Activated CD8-positive, alpha-beta memory T cell treated with anti-CD3 and anti-CD28 coated beads for 48 hours (primary cell): Measurements from ENCODE around the gene FMNL2.

Source experiments
- DNase-seq, 3 experiments: peaks; one replicate each; pipeline ENCODE4 v3.0.0-alpha.2; 2020; ENCODE audit warnings: low read depth in 2 of 3, low spot score in 2 of 3

FMNL2 gene

DNA sequence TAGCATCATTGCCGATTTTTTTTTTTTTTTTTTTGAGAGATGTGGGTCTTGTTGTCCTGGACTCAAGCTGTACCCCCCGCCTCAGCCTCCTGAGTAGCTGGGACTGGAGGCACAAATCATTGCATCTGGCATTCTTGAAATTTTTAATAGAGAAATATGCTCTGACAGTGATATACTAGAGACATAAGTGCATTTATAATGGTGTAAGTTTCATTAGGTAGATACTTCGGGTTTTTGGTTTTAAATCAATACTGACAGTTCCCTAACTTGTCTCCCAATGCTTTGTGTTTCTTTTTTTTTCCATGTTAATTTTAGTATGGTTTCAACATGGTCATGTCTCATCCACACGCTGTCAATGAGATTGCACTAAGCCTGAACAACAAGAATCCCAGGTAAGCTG is 243.6 kb downstream of the FMNL2 start:
- no peak for DNase-seq

GRCh38 chr2:152580714-152581113 is 245.7 kb downstream of the FMNL2 start:
- DNase-seq = no peak

GRCh38 chr2:152581360-152581759 is 246.4 kb downstream of the FMNL2 start:
- DNase-seq = no peak

DNA sequence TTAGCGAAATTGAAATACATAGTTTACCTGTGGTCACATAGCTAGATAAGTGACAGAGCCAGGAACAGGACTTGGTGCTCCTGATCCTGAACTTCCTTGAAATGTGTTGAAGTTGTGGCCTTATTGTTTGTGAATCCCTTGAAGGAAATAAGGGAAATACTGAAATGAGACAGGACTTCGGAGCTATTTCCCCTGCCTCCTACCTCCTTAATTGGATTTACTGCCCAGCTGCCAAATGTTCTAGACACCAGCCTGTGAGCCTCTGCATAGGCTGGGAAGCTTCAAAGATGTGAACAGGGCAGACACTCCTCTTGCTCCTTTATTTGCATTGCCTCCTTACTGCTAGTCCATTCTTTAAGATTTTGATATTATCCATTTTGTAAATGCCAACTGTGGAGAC is 247.1 kb downstream of the FMNL2 start:
- no peak for DNase-seq

DNA sequence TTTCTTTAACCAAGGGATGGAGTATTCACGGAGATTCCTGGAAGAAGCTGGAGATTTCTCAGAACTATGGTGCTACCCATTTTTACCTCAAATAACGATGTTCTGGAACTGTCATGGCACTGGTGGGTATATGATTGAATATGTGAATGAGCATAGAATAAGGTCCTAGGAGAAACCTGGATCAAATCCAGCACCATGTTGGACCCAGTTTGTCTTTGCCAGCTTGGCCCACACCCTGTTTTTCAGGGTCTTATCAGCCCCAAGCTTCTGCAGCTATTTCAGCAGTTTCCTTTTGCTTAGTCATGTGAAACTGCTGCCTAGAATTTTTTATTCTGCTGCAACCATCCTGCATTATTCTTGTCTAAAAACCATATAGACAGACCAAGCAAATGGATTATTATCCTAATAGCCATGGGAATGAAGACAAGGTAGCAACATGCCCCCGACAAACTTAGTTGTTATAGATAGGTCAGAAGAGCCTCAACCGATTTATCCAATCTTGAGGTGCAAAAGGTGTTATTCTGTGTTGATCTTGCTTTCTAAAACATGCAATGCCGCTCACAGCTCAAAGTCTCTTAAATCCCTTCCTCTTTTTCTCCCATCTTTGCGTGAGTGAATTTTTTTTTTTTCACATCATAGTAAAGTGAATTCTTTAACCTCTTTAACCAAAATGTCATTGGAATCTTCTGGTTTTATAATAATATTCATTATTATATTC is 248.7 kb downstream of the FMNL2 start:
- no peak for DNase-seq

DNA sequence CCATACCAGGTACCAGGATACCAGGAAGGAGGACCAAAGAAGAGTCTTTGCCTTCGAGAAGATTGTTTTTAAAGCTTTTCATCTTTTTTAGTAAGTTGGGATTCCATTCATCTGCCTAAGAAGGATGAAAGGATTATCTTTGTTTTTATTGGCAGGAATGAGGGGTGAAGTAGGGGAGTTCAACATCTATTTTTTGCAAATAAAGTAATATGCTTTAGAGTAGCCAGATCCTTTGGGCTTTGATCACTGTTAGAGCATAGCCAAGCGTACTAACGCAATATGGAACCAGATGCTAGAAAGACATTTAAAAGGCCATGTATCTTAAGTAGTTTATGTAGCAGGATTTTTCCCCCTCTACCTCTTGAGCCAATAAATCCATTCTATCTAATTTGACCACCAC is 249.3 kb downstream of the FMNL2 start:
- no peak for DNase-seq

DNA sequence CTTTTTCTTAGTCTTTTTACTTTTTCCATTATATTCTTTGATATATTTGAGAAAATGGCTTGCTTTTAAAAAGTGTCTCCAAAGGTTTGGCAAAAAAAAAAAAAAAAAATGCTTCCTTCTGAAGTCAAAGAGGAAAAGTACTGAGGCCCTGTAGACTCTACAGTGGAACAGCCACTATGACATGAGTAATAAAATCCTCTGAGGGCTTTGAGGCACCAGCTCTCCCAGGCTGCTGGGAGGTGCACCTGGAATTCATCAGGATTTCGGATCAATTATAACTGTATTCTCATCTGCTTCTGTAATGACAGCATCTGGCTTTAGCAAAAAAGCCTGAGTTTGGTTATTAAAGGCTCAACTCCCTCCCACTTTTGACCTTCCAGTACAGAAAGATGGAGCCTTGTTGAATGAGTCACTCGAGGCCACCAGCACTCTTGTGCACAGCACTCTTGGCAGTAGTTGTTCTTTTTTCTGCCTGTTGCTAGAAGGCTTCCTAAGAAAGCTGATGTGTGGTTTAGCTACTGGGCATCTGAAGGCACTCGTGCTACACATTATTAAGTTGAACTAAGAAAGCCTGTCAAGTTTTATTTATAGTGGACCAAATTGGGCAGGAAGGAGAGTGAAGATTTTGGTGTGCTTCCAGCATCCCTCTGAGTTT is 251.0 kb downstream of the FMNL2 start:
- DNase-seq = no peak

DNA sequence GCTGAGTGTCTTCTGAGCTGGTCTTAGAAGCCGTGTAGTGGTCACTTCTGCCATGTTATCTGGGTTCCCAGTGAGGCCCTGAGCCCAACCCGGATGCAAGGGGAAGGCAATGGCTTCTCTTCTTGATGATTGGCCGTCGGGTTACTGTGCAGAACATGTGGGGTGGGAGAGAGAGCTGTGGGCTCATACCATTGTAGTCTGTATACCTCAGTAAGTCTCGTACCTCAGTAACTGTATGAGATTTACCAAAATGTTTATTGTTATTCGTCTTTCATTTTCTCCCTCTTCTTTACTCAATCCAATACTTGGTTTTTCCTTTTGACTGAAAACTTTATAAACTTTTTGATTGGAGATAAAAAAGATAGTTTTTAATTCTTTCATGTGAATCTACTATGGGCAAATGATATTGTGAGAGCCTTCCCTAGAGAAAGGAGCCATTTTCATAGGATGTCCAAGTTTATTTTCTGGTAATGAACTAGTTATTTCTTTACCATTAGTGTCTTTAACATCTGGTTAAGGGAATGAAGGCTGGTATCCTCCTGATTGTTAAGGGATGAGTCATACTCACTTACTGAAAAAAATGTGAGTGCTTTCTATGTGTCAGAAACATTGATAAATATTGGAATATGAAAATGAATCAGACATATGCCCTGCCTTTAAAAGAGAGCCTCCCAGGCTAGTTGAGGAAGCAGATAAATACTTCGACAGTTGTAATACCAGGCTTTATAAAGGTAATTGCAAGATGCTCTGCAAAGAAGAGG is 252.4 kb downstream of the FMNL2 start:
- no peak for DNase-seq

DNA sequence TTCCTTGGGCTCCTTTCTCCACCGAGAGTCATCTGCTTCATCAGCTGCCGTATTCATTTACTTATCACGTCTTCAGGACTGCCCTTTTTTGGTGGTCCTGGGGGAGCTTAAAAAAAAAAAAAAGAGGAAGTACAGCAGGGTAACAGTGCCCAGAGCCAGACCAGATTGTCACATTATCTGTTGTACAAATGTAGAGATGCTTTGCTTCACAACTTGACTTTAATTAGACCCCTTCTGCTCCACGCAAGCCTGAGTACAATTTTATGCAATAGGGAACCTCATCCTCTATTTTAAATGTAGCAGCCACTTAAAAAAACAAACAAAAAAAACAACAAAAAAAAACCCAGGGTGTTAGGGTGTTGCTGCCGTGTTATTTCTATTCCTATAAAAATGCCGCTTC is 254.0 kb downstream of the FMNL2 start:
- no peak for DNase-seq

DNA sequence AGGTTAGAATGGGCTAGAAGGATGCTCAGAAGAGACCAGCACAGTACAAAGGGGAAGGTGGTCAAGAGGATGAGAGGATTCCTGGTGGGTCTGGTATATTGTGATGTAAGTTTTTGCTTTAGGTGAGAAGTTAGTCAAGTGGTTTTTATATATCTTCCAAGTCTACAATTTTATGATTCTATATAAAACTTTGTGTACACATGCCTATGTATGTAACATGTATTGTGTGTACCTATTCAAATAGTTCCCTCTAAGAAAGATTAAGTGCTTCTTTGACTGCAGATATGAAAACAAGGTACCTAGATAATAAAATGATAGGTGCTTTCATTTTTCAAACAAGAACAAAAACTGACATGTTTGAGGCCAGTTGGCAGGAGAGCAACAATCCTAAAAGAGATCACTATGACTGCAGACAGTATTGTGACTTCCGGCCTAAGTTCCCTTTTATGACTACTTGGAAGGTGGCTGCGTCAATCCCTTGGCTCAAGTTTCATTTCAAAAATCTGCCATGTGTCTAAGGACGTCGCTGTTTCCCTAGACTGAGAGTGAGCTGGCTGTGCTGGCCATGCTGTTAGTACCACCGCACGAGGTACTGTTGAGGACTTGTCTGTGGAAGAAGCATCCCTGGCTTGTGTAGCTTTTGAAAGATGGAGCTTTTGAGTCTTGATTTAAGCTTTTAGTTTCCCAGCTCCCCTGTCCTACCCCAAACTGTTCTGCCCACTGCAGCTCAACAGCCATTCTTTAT is 259.2 kb downstream of the FMNL2 start:
- no peak for DNase-seq

DNA sequence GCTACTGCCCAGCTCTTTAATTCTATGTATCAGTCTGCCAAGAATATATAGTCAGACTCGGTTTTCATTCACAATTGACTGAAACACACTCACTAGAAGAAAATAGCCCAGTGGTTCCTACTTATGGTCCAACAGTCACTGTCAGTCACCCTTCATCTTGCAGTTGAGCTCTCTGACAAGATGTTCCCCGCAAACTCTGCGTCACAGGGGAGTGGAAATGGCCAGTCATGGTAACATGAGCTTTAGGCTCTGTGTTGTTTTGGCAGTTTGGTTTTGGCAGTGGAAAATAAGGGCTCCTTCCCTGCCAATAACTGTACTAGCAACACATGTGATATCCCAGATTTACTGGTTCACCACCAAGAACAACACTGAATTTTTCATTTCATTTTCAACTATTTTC is 259.8 kb downstream of the FMNL2 start:
- DNase-seq = no peak

DNA sequence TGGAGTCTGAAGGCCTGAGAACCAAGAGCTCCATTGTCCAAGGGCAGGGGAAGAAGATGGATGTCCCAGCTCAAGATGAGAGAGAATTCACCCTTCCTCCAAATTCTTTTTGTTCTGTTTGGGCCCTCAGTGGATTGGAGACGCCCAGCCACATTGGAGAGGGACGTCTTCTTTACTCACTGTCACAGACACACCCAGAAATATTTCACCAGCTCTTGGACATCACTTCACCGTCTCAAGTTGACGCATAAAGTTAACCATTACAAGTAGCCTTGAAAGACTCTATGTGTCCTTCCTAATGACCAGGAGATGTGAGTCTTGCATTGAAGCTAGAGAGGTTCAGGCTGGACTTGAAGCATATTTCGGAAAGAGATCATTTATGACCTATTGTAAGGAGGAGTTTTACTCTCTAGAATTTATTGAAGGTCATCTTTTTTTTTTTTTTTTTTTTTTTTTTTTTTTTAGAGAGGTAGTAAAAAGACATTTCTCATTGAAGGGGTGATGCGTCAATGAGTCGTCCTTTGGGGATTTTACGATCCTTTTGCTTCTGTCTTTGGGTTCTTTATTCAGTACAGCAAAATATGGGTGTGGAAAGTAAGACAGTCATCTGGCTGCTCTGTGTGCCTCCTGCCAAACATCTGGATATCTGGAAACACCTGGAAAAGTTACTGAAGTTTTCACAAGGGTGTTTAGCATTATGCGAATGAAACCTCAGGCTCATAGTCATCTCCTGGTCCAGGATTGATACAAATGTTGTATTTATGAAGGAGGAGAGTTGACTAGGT is 264.2 kb downstream of the FMNL2 start:
- DNase-seq = no peak

- no peak for DNase-seq
Observed at GRCh38 chr2:152600051-152600657, 265.2 kb downstream of the FMNL2 start.

DNA sequence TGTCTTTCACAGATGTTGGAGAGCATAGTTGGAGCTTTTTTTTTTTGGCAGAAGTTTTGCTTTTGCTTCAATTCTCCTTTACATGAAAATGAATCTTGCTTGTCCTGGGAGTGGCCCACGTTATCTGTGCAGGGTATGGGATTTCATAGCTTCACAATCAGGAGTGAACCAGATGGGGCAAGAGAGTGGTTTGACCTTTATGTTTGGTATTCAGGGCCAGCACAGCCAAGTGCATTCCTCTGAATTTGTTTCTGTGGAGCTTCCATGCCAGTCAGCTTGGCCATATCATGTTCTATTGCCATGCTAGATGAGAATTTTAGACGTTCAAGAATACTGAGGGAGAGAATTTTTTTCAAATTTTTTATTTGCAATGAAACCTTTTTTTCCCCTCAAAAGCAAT is 265.7 kb downstream of the FMNL2 start:
- no peak for DNase-seq

DNA sequence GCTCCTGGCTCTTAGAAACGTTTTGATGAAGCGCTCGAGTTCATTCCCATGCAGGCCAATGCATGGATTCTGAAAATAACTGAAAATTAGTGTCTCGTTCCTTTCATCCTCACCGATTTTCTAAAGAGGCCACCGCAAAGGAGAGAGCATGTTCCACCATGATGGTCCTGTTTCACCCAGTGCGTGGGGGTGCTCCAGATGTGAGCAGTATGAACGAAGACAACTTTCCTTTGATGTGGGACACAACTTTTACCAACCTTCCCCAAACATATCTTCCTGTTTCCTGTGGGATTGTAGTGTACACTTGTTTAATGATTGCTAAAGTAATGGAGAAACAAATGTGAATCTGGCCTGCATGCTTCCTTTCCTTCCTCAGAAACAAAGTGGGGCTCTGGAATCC is 267.8 kb downstream of the FMNL2 start:
- no peak for DNase-seq

DNA sequence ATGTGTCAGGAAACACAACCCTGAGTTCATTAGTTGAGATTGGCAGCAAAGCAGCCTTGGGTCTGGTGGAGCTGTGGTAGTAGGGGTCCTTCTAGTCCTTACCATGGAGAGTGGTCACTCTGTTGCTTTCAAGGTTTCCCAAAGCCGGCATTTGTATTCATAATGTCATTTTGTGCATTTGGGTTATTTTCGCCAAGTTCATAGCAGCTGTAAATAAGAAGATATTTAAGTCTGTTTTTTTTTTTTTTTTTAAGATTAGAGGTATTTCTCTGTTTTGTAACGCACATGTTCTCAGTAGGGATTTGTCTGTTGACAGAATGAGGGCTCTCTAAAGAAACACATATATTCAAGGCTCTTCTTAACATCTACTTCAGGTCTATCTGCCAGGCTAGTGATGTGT is 268.2 kb downstream of the FMNL2 start:
- no peak for DNase-seq

GRCh38 chr2:152606081-152606480 is 271.1 kb downstream of the FMNL2 start:
- DNase-seq = no peak

DNA sequence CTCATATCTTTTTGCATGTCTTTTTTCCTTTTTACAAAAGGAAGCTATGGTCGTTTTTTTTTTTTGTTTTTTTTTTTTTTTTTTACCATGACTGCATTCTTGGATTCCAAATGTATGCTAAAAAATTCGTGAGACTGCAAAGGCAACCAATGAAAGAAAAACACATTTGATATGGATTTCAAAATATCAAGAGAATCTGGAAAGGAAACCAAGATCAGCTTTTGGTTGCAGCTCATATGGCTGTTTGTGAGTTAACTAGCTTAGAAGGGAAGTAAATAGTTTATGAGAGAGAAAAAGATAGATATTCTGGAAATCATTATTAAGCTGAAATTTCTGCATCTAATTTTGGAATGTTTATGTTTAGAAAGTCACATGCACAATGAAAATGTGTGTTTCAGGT is 272.0 kb downstream of the FMNL2 start:
- DNase-seq = no peak

- no peak for DNase-seq
Observed at GRCh38 chr2:152607793-152608300, 272.9 kb downstream of the FMNL2 start.

DNA sequence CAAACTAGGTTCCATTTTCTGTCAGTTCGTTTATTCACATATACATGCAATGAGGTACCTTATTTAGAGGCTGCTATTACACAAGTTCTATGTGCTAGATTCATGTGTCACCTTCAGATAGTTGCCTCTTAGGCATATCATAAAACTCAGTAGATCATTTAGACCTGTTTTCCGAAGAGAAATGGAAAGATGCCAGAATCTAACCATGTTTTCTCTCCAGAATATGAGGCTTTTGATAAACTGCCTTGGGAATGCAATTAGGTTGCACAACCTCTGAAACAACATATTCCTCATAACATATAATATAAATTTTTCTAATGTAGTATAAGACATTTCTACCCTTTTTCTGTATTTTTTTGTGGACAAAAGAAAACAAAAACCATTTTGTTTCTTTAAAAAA is 274.2 kb downstream of the FMNL2 start:
- DNase-seq = no peak
